ENCODE data around the gene GPR39. TPM values are rescaled to one million over a fixed set of nuclear protein-coding genes. Genes with fewer than 3 reads are reported as not detected.
A peak's percentile ranks its signal among the peaks of the same experiment; 100 is the strongest.

The GPR39 gene
- total RNA-seq, 4 donors from 2014 or later, result 0.76 to 1.3 (median 1.2) TPM

DNA sequence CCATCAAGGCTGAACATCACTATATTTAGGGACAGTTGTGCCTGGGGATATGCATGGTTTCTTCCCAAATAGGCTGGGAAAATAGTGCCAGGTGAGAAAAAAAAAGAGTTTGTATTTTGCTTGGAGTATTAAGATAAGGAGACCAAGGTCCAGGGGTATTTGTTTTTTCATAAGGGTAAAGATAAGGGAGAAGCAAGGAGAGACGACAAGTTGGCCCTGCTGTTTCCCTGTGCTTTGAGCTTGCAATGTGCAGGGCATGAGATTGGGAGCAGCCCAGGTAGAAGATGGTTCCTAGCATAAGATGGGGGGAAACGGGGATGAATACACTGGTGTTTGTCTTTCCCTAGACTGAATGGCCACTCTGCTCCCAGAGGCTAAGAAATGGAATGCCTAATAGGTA, 8.8 kb upstream of the GPR39 start:
- no peak overlapping the region for H3K27ac ChIP-seq
- intact Hi-C loops (cut with DNase I), result no loop called here
- H3K4me1 ChIP-seq, result no peaks in the 10 kb centered on the region
- H3K27me3 ChIP-seq, result peaks cover 0 to 13% (median 0%) of the 10 kb centered on the region in 4 donors
- no peak overlapping the region for H3K4me3 ChIP-seq
- TF ChIP-seq, protein P1, sequence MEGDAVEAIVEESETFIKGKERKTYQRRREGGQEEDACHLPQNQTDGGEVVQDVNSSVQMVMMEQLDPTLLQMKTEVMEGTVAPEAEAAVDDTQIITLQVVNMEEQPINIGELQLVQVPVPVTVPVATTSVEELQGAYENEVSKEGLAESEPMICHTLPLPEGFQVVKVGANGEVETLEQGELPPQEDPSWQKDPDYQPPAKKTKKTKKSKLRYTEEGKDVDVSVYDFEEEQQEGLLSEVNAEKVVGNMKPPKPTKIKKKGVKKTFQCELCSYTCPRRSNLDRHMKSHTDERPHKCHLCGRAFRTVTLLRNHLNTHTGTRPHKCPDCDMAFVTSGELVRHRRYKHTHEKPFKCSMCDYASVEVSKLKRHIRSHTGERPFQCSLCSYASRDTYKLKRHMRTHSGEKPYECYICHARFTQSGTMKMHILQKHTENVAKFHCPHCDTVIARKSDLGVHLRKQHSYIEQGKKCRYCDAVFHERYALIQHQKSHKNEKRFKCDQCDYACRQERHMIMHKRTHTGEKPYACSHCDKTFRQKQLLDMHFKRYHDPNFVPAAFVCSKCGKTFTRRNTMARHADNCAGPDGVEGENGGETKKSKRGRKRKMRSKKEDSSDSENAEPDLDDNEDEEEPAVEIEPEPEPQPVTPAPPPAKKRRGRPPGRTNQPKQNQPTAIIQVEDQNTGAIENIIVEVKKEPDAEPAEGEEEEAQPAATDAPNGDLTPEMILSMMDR (IDR thresholded peaks at IDR 0.05), result no peak
- TF ChIP-seq POLR2A (IDR thresholded peaks at IDR 0.05), result no peak
- WGBS, 2 donors, result 37 to 47% methylated on average over 2 of the region's 2 CpGs
- H3K36me3 ChIP-seq, result no peaks in the 10 kb centered on the region
- no peak for DNase-seq
- H3K9me3 ChIP-seq, result no peaks in the 10 kb centered on the region

DNA sequence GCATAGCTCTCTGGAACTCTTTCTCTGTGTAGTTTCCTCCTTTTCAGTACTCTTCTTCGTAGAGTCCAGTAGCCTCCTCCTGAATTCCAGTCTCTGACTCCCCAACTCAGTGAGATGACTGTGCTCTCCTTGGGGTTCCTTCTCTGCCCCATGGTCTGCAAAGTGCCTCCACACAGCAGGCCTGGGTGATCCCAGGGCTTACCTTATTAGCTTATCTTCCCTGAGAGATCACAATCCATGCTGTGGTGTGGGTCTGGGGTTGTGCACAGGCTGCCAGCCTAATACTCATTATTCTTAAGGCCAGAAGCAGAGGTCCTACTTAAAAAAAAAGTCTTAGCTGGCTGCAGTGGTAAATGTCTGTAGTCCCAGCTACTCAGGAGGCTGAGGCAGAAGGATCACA, 4.6 kb upstream of the GPR39 start:
- TF ChIP-seq, protein P1 (IDR thresholded peaks at IDR 0.05), result no peak
- no peak for TF ChIP-seq POLR2A (IDR thresholded peaks at IDR 0.05)
- DNase-seq, result no peak
- 67 to 89% methylated on average over 1 of the region's 1 CpG for WGBS, 2 donors
- Histone ChIP-seq H3K9me3 (no peaks in the 10 kb centered on the region), H3K27ac (no peak overlapping the region), H3K4me1 (peaks cover 7 to 18% (median 10%) of the 10 kb centered on the region in 3 donors), H3K4me3 (no peak overlapping the region), H3K27me3 (peaks cover 0 to 19% (median 0%) of the 10 kb centered on the region in 4 donors), H3K36me3 (no peaks in the 10 kb centered on the region)
- intact Hi-C loops (cut with DNase I), result no loop called here

- Histone ChIP-seq H3K36me3 (no peaks in the 10 kb centered on the region), H3K4me3 (no peak overlapping the region), H3K27ac (no peak overlapping the region), H3K4me1 (peaks cover 7 to 37% (median 11%) of the 10 kb centered on the region in 3 donors), H3K9me3 (no peaks in the 10 kb centered on the region), H3K27me3 (peaks cover 0 to 6% (median 0%) of the 10 kb centered on the region in 4 donors)
- intact Hi-C loops (cut with DNase I), result no loop called here
- DNase-seq, result no peak
- 66 to 90% methylated on average over 5 to 6 of the region's 6 CpGs for WGBS, 2 donors
- TF ChIP-seq POLR2A (IDR thresholded peaks at IDR 0.05), result no peak
- TF ChIP-seq, protein P1 (IDR thresholded peaks at IDR 0.05), result no peak
Observed at GRCh38 chr2:132414081-132414480, 2.5 kb upstream of the GPR39 start.

- DNase-seq, result no peak
- WGBS, 2 donors, result 35 to 46% methylated on average over 5 to 9 of the region's 9 CpGs
- no peaks in the 10 kb centered on the region for H3K9me3 ChIP-seq
- H3K4me3 ChIP-seq, result peak overlapping the region; percentile 54 to 79 (median 56)
- H3K36me3 ChIP-seq, result no peaks in the 10 kb centered on the region
- intact Hi-C loops (cut with DNase I), result no loop called here
- TF ChIP-seq, protein P1 (IDR thresholded peaks at IDR 0.05), result no peak
- no peak for TF ChIP-seq POLR2A (IDR thresholded peaks at IDR 0.05)
- peaks cover 0 to 6% (median 0%) of the 10 kb centered on the region in 4 donors for H3K27me3 ChIP-seq
- peak overlapping the region in 3 of 4 donors; percentile 76 to 82 (median 81) for H3K27ac ChIP-seq
- peaks cover 7 to 39% (median 11%) of the 10 kb centered on the region in 3 donors for H3K4me1 ChIP-seq
Observed at GRCh38 chr2:132415256-132415914, 1.2 kb upstream of the GPR39 start.

DNA sequence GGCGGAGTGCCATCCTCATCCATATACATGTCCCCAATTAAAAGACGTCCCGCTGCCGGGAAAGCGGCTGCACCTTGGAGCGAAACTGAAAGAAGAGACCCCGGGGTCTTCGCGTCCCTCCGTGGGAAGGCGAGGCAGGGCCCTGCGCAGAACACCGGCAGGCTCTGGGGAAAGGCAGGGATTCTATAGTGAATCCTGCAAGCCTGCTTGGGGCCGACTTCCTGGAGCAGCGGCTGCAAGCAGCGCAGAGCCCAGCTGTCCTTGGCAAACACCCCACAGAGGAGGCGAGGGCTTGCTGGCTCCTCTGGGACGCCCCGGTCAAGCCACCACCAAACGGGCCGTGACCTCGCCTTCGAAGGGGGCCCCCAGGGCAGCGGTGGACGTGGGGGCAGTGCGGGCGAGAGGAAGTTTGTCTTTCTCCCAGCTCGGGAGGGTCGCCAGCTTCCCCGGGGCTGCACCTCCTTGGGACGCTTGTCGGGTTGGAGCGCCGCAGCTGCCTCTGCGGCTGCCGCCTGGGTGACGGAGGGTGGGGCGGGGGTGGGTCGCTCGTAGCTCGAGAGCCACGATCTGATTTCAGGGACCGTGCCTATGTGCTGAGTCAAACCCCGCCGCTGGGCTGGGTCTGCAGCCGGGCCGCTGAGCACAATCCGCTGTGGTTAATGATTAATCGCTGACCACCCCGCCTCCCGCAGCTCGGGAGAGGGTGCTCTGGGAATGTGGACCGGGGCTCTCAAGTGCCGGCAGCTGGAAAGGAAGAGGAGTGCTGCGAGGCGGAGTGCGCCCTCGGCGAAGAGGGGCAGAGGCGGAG, 486 bp upstream of the GPR39 start:
- intact Hi-C loops (cut with DNase I), result no loop called here

More for the DNA sequence above, 486 bp upstream of the GPR39 start:
- no peaks in the 10 kb centered on the region for H3K9me3 ChIP-seq
- H3K4me3 ChIP-seq, result peak overlapping the region; percentile 54 to 79 (median 56)
- peak overlapping the region; percentile 76 to 84 (median 82) for H3K27ac ChIP-seq
- no peaks in the 10 kb centered on the region for H3K36me3 ChIP-seq
- H3K4me1 ChIP-seq, result peaks cover 7 to 39% (median 11%) of the 10 kb centered on the region in 3 donors
- peaks cover 0 to 6% (median 0%) of the 10 kb centered on the region in 4 donors for H3K27me3 ChIP-seq
- peak; percentile 9 for DNase-seq
- WGBS, 2 donors, result 1 to 20% methylated on average over 1 to 8 of the region's 60 CpGs
- TF ChIP-seq POLR2A (IDR thresholded peaks at IDR 0.05), result peak in 1 of 4 donors; percentile 16
- TF ChIP-seq, protein P1 (IDR thresholded peaks at IDR 0.05), result peak in 1 of 6 experiments; percentile 4

All from esophagus squamous epithelium (tissue), 5 donors.